Femur (tissue), 1 donor: ENCODE data around the gene MEF2D.
A peak's percentile ranks its signal among the peaks of the same experiment; 100 is the strongest.

Source experiments
- DNase-seq: peaks from one replicate; pipeline ENCODE4 v3.0.0-alpha.2; 2017

Gene MEF2D

DNA sequence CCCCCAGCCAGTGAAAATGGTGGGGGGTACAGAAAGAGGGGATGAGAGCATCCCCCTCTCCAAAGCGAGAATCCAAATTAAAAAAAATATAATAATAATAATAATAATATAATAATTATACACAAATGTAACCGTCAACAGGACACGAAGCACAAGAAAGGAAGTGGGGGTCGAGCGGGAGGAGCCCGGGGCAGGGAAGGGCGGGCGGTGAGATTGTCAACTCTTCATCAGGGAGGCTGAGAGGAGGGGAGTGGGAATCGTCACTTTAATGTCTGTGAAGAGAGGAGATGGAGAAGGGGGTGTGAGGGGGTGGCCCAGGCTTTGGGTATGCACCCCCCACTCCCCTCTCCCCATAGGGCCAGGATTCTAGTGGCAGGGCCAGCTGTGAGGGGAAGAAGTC, 33.2 kb downstream of the MEF2D start:
- DNase-seq = no peak

DNA sequence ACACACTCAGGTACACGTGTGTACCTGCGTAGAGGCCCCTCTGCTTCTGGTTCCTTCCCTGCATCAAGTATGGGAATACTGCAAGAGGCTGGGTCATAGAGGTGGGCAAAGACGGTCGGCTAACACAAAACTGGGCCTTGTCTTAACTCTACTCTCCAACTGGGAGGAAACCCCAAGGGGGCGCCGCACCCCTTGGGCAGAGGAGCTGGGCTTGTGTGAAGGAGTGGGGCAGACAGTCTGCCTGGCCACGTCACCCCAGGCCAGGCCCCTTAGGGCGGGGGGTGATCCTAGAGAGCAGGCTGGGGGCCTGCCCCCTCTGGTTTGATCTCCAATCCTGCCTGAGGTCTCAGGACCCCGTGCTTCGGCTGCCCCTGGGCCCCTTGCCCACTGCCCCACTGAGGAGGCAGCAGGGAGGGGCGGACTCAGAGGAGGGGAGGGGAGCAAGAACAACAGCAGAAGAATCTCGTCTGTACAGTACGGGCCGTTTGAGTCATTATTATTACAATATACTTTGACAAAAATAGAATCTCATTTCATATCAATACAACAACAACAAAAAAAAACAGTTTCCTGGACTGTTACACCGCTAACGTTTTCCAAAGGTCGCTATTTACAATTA, 34.7 kb downstream of the MEF2D start:
- no peak for DNase-seq

DNA sequence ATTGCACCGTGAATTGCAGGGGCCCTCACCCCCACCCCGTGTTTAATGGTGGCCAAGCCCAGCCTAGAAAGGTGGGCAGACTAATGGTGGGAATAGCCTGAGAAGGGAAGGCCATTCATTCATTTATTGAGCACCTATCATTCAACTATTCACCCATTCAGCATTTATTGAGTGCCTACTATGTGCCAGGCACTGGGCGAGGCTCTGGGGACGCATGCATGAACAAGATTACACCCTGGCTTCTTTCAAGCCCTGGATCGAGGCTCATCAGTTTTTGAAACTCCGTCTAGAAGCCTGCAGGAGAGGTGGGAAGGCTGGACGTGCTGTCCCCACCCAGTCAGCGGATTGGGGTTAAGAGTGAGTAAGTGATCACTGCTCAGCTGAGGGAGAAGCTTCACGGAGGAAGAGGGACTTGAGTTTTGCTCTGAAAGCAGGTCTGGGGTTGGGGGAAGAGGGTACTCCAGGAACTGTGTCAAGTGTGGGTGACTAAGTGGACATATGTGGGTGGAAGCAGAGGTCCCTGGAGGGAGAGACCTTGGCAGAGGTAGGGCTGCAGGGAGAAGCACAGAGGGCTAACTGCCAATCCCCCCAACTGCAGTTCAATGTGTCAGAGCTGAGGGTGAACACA, 35.6 kb downstream of the MEF2D start:
- DNase-seq = no peak

DNA sequence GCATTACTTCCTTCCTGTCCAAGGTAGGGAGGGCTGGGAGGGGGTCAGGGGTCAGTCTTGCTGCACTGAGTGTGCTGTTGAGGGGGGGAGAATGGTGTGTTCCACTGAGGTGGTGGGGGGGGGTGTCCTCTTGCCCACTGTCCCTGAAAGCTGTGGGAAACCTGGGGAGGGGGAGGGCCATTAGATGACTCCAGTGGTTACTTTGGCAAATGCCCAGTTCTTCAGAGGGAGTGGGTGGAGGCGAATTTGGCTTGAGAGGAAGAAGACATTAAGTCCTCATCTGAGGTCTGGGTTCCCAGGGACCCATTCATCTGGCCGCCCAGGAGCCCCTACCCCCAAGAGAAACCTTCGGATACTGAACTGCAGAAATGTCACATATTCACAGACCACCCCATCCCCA, 36.2 kb downstream of the MEF2D start:
- no peak for DNase-seq

DNA sequence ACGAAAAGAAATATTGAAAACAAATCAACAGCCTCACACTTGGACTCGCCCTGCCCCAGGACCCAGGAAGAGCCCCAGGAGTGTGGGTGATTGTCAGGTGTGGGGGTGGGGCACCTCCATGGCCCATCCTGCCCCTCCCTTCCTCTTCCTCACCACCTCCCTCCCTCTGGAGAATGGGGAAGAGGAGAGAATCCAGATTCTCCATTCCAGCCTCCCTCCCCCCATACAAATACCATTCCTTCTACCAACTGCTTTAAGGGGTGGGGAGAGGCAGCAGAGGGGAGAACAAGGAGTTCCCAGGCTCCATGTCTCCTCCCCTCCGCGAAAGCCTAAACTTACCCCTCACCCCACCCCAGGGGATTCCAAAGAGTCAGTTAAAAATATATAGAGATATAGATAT, 36.7 kb downstream of the MEF2D start:
- DNase-seq = no peak

DNA sequence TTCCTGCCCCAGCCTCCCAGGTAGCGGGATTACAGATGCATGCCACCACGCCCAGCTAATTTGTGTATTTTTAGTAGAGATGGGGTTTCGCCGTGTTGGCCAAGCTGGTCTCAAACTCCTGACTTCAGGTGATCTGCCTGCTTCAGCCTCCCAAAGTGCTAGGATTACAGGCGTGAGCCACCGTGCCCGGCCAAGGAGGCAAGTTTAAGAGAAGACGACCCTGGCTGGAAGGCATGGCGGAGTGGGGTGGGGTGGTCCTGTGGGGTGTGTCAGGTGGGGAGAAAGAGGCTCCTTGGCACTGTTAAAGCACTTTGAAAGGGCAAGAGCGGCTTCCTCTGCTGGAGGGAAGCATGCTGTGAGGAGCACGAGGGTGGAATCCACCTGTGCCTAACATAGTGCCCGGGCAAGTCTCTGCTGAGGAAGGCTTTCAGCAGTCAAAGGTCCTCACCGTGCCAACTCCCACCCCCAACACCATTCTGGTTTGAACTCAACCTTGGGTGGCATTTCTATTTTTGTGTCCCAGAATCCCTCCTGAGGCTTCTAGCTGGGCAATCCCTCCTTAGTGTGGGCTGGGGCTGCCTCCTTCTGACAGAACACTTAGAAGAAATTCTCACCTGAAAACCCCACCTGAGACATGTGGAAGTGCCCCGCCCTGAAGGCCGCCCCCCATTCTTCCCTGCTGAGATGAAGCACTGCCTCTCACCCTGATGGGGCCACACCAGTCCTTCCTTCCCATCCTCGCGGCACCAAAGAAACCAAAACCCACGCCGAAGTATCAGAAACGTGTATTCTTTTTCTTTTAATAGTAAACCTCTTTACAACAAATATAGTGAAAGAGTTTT, 37.4 kb downstream of the MEF2D start:
- no peak for DNase-seq

DNA sequence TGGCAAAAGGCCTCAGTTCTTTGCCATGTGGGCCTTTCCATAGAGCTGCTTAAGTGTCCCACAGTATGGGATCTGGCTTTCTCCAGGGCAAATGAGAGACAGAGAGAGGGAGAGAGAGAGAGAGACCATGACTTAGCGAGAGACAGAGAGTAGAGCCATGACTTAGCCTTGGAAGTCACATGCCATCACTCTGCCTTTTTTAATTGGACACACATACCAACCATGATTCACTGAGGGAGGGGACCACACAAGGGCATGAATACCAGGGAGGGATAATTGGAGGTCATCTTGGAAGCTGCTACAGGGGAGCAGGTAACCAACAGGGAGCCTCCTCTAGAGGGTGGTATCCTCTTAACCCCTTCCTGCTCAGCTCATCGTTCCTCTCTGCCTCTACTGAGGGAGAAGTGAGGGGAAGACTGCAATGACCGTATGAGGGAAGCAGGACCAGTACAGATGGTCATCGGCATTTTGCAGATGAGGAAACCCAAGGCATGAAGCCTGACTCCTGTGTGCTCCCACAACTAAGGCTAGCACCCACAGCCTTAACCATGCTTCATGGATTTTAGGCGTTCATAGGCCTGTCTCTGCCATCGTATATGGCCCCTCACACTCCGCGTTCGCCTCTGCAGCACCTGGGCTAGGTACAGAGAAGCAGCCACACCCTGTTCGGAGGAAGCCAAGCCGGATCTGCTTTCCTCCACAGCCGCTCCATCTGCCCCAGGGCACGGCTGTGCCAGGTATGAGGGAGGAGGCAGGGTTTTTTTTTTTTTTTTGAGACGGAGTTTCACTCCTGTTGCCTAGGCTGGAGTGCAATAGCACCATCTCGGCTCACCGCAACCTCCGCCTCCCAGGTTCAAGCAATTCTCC, 38.6 kb downstream of the MEF2D start:
- DNase-seq = no peak

DNA sequence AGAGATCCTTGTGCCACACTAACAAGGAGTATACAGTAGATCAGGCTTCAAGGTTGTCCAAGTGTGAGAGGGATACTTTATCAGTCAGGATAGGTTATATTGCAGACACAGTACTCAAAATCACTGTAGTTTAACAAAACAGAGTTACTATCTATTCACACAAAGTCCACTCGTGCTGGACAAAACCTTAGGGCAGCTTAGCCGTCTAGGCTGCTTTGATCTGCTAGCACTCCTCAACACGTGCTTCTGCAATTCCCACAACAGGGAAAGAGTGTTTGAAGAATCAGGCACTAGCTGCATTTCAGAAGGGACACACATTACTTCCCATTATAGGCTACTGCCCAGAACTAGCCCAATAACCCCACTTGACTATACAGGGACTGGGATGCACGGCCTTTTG, 39.5 kb downstream of the MEF2D start:
- DNase-seq = no peak

DNA sequence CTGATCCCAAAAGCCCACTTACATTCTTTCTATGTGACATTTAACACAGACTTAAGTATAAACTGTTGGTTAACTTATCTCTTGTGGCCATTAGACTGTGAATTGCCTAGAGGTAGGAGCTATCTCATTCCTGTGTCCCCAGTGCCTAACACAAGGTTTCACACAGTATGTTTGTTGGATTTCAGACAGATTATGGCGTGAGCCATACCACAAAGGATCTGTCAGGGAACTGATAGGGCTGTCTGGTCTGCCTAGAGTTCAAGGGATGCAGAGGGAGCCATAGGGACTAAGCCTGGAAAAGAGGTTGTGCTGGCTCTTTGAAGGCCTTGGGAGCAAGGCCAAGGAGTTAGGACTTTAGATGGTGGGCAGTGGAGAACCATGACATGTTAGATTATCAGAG, 40.0 kb downstream of the MEF2D start:
- no peak for DNase-seq

DNA sequence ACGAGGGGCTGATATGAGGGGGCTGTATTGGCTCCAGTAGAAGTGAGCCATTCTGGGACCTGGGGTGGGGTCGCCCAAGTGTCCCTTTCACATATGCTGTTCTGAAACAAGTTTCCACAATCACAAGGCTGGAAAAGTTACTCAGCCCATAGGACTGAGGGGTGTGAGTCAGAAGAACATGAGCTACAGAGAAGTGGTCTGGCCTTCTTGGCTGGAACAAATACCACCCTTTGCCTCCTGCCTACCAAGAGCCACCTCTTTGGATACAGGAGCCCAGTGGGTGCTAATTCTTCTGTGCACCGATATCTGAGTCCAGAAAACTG, 42.4 kb downstream of the MEF2D start:
- no peak for DNase-seq

DNA sequence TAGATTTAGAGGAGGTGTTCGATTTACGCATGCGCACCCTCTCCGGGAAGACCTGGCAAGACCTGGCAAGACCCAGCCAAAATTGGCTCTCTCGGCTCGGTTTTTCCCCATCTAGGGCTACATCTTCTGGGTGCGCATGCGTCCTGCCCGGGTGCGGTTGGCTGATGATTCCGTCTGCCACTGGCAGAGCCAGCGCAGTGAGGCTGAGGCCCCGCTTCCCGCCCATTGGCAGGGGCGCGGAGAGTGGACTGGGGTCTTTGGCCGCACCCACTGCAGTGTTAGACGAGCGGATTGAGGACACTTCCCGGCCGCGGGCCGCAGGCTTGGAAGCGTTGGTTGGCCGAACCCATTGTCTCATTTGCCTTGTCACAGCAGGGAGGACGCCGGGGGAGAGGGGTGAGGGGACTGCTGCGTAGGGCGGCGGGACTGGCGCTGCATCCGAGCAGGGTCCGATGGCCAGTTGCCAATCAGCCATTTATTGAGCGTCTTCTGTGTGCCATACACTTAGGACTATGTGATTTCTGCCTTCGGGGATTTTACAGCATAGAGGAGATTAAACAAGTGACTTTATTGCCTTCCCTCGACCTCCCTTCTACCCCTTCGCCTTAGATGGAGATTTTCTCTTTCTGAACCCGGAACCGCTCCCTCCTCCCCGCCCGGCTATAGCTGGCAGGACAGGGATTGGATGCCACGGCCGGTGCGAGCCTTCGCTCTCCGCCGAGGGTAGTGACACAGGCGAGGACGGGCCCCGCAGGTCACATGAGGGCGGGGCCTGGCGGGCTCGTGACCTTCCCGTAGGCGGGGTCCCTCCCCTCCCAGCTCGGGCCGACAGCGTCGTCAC, 43.7 kb downstream of the MEF2D start:
- DNase-seq = peak; percentile 98

DNA sequence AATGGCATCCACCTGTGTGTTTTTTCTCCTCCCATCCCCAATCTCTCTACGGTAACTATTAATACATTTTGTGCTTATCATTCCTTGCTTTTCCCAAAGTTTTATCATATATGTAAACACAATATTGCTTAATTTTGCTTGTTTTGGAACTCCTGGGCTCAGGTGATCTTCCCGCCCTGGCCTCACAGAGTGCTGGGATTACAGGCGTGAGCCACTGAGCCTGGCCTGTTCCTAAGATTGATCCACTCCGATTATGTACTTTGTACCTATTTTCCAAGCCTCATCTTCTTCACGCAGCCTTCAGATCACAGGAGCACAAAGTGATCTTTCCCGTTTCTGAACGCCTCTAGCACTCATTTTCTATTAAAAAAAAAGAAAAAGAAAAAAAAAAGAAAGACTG, 45.2 kb downstream of the MEF2D start:
- DNase-seq = no peak

DNA sequence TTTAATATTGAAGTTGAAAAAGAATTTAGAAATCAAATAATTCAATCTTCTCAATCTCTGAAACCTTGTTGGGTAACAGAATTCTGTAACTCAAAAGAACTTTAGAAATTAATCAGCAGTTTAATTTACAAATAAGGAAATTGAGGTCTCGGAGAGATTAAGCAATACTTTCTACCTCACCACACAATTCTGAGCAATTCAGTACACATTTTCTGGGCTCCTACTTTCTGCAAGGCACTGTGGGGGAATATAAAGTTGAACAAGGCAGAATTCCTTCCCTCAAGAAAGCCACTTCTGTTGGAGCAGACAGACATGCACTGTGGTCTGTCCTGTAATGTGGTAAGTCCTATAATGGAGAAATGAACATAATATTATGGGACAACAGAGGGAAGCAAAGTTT, 47.7 kb downstream of the MEF2D start:
- no peak for DNase-seq

DNA sequence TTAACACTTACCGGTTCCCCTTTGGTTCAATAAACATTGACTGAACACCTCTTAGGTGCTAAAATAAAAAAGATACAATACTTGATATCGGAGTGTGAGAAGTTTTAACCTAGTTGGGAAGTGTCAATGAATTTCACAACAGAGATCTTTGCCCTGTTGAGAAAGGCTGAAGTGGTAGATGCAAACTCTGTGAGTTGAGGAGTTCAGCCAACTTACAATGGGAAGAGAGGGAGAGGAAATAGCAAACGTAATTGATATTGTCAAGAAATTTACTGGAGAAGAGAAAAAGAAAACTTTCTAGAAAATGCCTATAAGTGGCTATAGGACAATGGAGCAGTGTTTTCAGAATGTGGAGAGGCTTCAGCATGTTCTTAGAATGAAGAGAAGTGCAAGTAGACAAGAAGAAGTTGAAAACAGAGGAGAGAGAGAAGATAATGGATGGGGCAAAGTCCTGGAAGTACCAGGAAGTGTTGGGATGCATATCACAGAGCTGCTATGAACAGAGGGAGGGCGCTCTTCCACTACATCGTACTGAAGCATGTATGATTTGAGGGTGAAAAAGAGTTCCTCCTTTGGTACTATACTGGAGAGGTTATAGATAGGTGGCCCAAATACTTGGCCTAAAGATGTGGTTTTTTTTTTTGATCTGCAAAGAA, 48.9 kb downstream of the MEF2D start:
- DNase-seq = no peak

DNA sequence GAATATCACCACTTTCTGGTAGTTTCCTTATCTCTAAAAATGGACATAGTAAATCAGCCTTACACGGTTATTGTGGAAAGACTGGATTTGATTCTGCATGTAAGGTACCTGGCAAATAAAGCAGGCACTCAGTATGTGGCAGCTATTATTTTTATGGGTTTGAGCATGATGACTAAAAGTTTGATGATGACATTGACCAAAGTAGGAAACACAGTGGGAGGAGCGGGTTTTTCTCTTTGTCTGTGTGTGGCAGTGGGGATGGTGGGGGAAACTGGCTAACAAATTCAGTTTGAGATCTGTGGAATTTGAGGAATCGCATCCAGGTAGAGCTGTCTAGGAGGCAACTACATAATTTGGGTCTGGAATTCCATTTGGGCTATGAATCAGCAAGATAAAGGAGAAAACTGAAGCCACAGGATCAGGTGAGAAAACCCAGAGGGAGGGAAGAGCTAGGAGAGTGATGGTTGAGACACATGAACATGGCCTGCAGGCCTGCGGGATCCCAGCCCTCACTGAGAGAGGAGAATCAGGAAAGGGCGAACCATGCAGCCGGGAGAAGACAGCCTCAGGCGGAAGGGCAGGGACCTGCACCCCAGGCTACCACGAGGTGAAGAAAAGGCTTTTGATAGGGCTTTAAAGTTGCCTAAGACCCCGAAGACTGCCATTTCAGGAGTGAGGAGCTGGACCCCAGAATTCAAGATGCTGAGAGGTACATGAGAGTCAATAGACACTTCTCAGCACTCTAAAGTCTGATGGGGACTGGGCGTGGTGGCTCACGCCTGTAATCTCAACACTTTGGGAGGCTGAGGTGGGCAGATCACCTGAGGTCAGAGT, 52.2 kb downstream of the MEF2D start:
- no peak for DNase-seq

DNA sequence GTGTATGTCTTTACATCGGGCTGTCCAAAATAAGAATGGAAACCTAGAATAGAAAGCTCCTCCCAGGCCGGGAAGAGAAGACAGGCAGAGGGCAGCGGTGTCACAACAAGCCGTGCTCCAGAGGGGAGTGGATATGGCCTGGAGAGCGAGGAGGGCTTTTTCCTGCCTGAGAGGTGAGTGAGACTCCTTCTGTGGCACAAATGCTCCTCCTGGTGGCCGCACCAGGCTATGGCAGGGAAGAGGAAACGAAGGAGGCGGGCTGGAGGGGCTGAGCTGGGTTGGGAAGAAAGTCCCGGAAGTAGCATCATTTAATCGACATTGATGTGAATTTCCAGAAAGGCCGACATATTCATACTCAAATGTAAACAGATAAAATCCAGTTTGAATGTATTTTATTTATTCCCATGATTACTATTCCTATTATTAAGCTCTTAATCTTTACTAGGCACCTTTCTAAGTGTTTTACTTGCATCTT, 54.7 kb downstream of the MEF2D start:
- DNase-seq = peak; percentile 90

DNA sequence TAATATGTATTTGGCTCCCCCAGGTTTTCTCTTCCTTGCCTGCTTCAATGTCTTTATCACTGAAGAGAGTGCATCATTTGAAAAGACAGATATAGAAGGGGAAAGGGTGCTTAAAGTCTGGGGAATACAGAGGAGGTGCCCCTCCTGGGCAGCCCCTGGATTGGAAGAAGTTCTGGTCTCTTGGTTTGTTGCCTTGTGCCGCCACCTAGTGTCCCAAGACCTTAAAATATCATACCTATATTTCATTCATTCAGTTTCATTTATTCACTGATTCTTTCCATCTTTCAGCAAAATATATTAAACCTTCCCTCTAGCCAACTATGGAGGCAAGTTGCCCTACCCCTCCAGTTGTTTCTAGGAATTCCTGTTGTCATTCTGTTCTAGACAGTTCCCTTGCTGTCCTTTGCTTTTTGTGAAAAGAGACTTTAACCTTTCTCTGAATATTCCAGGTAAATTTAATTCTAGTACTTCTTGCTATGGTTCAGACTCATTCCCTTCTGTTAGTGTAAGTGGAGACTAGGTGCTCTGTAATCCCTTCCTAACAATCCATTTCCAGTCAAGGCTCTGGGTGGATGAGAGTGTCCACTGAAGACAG, 56.1 kb downstream of the MEF2D start:
- no peak for DNase-seq

DNA sequence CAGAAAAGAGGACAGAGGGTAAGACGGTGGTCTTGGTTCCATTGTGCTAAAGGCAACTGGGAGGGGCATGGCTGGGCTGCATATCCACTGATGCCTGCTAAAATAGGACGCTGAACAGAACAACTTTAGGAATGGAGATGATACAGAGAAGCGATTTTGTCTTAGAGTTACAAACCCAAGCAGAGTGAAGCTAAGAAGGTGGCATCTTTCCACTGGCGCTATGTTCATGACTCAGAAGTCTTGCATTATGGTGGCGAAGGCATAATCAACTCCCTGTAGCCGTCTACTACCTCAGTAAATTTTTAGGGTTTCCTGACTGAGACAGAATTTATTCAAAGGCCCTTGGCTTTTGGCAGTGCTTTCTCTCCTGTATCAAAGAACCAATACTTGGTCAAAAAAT, 57.3 kb downstream of the MEF2D start:
- DNase-seq = no peak

DNA sequence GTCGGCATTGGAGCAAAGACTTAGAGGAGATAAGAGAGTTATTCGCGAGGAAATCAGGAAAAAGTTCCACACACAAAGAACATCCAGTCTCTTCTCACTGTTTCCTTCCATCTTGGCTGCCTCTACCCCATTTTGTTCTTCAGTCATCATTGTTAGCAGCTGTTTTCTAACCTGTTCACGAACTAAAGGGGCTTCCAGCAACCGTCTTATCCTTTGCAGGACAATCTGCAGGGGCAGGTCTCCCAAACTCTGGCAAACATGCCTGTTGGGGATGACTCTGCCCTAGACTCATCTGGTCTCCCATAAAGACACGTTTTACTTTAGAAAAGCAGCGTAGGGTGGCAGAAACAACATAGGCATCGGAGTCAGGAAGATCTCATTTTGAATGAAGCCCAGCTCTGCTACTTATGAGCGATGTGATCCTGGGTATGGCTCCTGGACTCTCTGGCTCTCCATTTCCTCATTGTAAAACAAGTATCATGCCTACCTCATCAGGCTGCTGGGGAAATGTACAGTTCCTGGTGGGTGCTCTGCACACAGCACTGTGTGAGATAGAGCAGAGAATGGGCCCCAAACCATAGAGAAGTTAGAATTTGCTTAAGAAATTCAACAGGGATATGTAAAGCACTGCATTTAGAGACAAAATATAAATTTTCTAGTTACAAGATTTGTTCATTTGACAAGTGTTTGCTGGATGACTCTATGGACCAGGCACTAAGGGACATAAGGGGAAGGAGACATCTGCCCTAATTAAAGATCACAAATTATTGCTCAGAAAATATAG, 59.7 kb downstream of the MEF2D start:
- no peak for DNase-seq

DNA sequence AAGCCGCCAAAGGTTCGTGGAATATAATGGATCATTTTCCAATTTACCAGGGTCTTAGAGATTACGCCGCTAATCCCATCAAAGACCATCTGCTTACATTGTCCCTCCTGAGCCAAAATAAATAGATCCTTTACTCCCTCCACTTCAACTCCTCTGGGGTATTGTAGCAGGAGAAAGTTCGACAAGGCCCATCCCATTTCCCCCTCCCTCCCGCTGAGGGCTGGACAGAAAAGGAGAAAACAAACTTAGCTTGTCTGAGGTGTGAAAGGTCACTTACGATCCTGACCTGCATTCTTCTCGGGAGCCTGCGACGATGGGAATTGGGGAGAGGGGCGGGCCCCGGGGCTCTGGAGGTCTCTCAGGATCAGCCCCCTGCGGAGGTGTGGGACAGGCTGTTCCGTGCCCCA, 60.8 kb downstream of the MEF2D start:
- DNase-seq = no peak
